AG09319 (cell line): ENCODE results near the gene TCF20.

Experiments
- DNase-seq: peaks from one replicate; pipeline ENCODE4 v3.0.0-alpha.2; 2010; ENCODE audit warnings: low read depth; ENCODE audit errors: extremely low read depth
- CTCF ChIP-seq: IDR thresholded peaks from 2 replicates; pipeline ENCODE4 v1.5.1; 2011; ENCODE audit warnings: low read depth, mild to moderate bottlenecking, inconsistent platforms, low read length, moderate library complexity

Gene TCF20

GRCh38 chr22:42307806-42308563, 37.5 kb upstream of the TCF20 start:
- DNase-seq: no peak
- no peak for TF ChIP-seq CTCF

GRCh38 chr22:42306010-42306409, 35.6 kb upstream of the TCF20 start:
- DNase-seq: no peak
- no peak for TF ChIP-seq CTCF

GRCh38 chr22:42304324-42304790, 33.9 kb upstream of the TCF20 start:
- DNase-seq: no peak
- TF ChIP-seq CTCF: no peak

- DNase-seq: no peak
- TF ChIP-seq CTCF: no peak
These were observed 33.2 kb upstream of the TCF20 start for GRCh38 chr22:42303396-42304323.

- no peak for DNase-seq
- TF ChIP-seq CTCF: no peak
These were observed 31.3 kb upstream of the TCF20 start for GRCh38 chr22:42301742-42302102.

- TF ChIP-seq CTCF: no peak
- DNase-seq: no peak
These were observed 30.8 kb upstream of the TCF20 start for GRCh38 chr22:42301077-42301741.
